DOHH2 (cell line): Measurements from ENCODE around the gene CCDC146.

Source experiments
- H3F3A ChIP-seq: fragments of 200-600 bp; sonication (generic), shearing (Covaris generic); 2 replicates; pipeline ENCODE4 v1.6.0; 2016; ENCODE audit warnings: antibody characterized with exemption, mild to moderate bottlenecking; ENCODE audit not compliant: control insufficient read depth, insufficient read depth
- H3K27ac ChIP-seq: fragments of 200-600 bp; sonication (generic); 2 replicates; pipeline ENCODE4 v1.5.1; 2014; ENCODE audit warnings: low read depth, mild to moderate bottlenecking, low read length, moderate library complexity
- H3K27me3 ChIP-seq: fragments of 200-600 bp; sonication (generic); 2 replicates; pipeline ENCODE4 v1.6.1; 2014; ENCODE audit warnings: mild to moderate bottlenecking, low read length, mixed read lengths; ENCODE audit not compliant: control insufficient read depth
- H3K36me3 ChIP-seq: fragments of 200-600 bp; sonication (generic); 2 replicates; pipeline ENCODE4 v1.6.1; 2014; ENCODE audit warnings: mild to moderate bottlenecking, low read length, moderate library complexity, mixed read lengths; ENCODE audit not compliant: control insufficient read depth
- H3K4me1 ChIP-seq: fragments of 200-600 bp; sonication (generic); 2 replicates; pipeline ENCODE4 v1.6.1; 2014; ENCODE audit warnings: mild to moderate bottlenecking, low read length, mixed read lengths; ENCODE audit not compliant: control insufficient read depth
- H3K4me2 ChIP-seq: fragments of 200-600 bp; sonication (generic); 2 replicates; pipeline ENCODE4 v1.6.0; 2014; ENCODE audit warnings: mild to moderate bottlenecking, low read length, moderate library complexity
- H3K4me3 ChIP-seq: fragments of 200-600 bp; sonication (generic); 2 replicates; pipeline ENCODE4 v1.5.1; 2014; ENCODE audit warnings: mild to moderate bottlenecking, low read length, mixed read lengths
- H3K79me2 ChIP-seq: fragments of 200-600 bp; sonication (generic); 2 replicates; pipeline ENCODE4 v1.6.1; 2014; ENCODE audit warnings: mild to moderate bottlenecking, low read length, mixed read lengths; ENCODE audit not compliant: control insufficient read depth
- H3K9me2 ChIP-seq: fragments of 200-600 bp; sonication (generic); replicated peaks from 2 replicates; pipeline ENCODE4 v1.6.1; 2014; ENCODE audit warnings: mild to moderate bottlenecking, low read length, mixed read lengths; ENCODE audit not compliant: control insufficient read depth
- H3K9me3 ChIP-seq: fragments of 200-600 bp; sonication (generic); 2 replicates; pipeline ENCODE4 v1.6.1; 2014; ENCODE audit warnings: antibody characterized with exemption, low read length, mixed read lengths; ENCODE audit not compliant: control insufficient read depth, insufficient read depth
- H4K20me1 ChIP-seq: fragments of 200-600 bp; sonication (generic); 2 replicates; pipeline ENCODE4 v1.6.0; 2014; ENCODE audit warnings: low read depth, mild to moderate bottlenecking, antibody characterized with exemption, low read length, moderate library complexity; ENCODE audit not compliant: control insufficient read depth, insufficient read depth
- EZH2phosphoT487 ChIP-seq: fragments of 200-600 bp; sonication (generic); IDR thresholded peaks from 2 replicates; pipeline ENCODE4 v1.6.1; 2017; ENCODE audit warnings: borderline replicate concordance, mild to moderate bottlenecking, antibody characterized with exemption, low read length, moderate library complexity, mixed read lengths
- TF ChIP-seq, protein P1 (sequence below): fragments of 200-600 bp; sonication (generic); IDR thresholded peaks from one replicate; pipeline ENCODE4 v1.5.1; 2014; ENCODE audit warnings: antibody characterized with exemption, mild to moderate bottlenecking, low read depth, low read length; ENCODE audit not compliant: poor library complexity, severe bottlenecking

The CCDC146 gene

DNA sequence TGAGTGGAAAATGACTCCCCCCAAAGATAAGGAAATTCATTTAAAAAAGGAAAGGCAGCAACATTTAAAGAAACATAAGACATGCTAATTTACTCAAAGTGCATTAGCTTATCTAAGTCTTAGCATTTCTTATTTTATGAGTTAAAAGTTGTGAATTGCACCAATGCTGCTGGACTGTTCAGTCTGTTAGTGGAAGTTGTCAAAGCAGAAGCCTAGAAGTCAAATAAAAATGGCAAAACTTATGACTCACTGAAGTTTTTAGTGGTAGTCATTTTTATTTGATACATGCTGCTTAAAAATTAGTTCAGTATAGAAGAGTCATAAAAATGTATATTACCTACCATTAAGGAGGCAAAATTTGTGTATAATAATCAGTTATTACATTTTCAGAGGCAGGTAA is 168.0 kb downstream of the CCDC146 start:
- H3K9me3 ChIP-seq: no peaks in the 10 kb centered on the region
- H3K27ac ChIP-seq: no peak overlapping the region
- H3K27me3 ChIP-seq: no peaks in the 10 kb centered on the region
- no peaks in the 10 kb centered on the region for H4K20me1 ChIP-seq
- no peaks in the 10 kb centered on the region for H3K36me3 ChIP-seq
- no peak overlapping the region for H3K4me2 ChIP-seq
- no peaks in the 10 kb centered on the region for H3K9me2 ChIP-seq
- H3K4me1 ChIP-seq: no peaks in the 10 kb centered on the region
- TF ChIP-seq, protein P1, sequence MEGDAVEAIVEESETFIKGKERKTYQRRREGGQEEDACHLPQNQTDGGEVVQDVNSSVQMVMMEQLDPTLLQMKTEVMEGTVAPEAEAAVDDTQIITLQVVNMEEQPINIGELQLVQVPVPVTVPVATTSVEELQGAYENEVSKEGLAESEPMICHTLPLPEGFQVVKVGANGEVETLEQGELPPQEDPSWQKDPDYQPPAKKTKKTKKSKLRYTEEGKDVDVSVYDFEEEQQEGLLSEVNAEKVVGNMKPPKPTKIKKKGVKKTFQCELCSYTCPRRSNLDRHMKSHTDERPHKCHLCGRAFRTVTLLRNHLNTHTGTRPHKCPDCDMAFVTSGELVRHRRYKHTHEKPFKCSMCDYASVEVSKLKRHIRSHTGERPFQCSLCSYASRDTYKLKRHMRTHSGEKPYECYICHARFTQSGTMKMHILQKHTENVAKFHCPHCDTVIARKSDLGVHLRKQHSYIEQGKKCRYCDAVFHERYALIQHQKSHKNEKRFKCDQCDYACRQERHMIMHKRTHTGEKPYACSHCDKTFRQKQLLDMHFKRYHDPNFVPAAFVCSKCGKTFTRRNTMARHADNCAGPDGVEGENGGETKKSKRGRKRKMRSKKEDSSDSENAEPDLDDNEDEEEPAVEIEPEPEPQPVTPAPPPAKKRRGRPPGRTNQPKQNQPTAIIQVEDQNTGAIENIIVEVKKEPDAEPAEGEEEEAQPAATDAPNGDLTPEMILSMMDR: no peak
- no peak for TF ChIP-seq EZH2phosphoT487
- no peaks in the 10 kb centered on the region for H3F3A ChIP-seq
- no peak overlapping the region for H3K4me3 ChIP-seq
- no peaks in the 10 kb centered on the region for H3K79me2 ChIP-seq

DNA sequence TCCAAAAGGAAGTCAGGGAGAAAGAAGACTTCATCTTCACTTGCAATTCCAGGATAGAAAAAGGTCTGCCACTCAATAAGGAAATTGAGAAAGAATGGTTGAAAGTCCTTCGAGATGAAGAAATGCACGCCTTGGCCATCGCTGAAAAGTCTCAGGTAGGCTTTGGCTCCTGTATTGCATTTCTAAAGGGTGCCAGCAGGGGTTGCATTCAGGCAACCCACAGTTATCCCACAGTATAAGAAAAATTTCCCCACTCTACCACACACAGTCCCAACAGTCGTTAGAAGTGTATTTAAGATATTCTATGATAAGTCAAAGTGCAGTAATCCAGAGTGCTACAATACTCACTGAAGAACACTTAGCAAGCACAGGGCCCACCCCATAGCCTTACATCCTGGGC is 170.6 kb downstream of the CCDC146 start:
- no peaks in the 10 kb centered on the region for H4K20me1 ChIP-seq
- no peak overlapping the region for H3K4me3 ChIP-seq
- H3K27ac ChIP-seq: no peak overlapping the region
- no peaks in the 10 kb centered on the region for H3K9me3 ChIP-seq
- no peaks in the 10 kb centered on the region for H3K79me2 ChIP-seq
- H3F3A ChIP-seq: no peaks in the 10 kb centered on the region
- no peaks in the 10 kb centered on the region for H3K4me1 ChIP-seq
- no peak overlapping the region for H3K4me2 ChIP-seq
- TF ChIP-seq, protein P1: no peak
- no peak for TF ChIP-seq EZH2phosphoT487
- H3K27me3 ChIP-seq: no peaks in the 10 kb centered on the region
- H3K9me2 ChIP-seq: no peaks in the 10 kb centered on the region
- H3K36me3 ChIP-seq: no peaks in the 10 kb centered on the region

DNA sequence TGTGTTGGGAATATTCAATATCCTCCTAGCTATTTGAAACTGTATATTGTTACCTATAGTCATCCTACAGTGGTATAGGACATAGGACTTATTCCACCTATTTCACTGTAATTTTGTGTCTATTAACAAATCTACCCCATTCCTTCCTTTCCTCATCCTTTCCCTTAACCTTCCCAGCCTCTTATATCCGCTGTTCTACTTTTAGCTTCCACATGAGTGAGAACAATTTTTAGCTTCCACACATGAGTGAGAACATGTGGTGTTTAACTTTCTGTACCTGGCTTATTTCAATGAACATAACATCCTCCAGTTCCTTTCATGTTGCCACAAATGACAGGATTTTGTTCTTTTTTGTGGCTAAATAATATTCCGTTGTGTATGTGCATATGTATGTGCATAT is 173.1 kb downstream of the CCDC146 start:
- TF ChIP-seq EZH2phosphoT487: no peak
- TF ChIP-seq, protein P1: no peak
- no peaks in the 10 kb centered on the region for H3K4me1 ChIP-seq
- H3K9me3 ChIP-seq: no peaks in the 10 kb centered on the region
- no peak overlapping the region for H3K4me2 ChIP-seq
- no peaks in the 10 kb centered on the region for H3K36me3 ChIP-seq
- no peaks in the 10 kb centered on the region for H3K79me2 ChIP-seq
- no peaks in the 10 kb centered on the region for H4K20me1 ChIP-seq
- no peaks in the 10 kb centered on the region for H3K9me2 ChIP-seq
- no peaks in the 10 kb centered on the region for H3F3A ChIP-seq
- no peaks in the 10 kb centered on the region for H3K27me3 ChIP-seq
- no peak overlapping the region for H3K4me3 ChIP-seq
- no peak overlapping the region for H3K27ac ChIP-seq
